NCI-H128 (cell line): ENCODE results near the gene ABCC8.

Experiments used
- DNase-seq: peaks from one replicate; lab custom pipeline; 2025; ENCODE audit not compliant: unreplicated experiment; lab: John Stamatoyannopoulos, UW

ABCC8 gene

GRCh38 chr11:17406082-17406817 is 70.4 kb downstream of the ABCC8 start:
- no peak for DNase-seq

- DNase-seq: no peak
Observed at GRCh38 chr11:17405232-17406005, 71.2 kb downstream of the ABCC8 start.

DNA sequence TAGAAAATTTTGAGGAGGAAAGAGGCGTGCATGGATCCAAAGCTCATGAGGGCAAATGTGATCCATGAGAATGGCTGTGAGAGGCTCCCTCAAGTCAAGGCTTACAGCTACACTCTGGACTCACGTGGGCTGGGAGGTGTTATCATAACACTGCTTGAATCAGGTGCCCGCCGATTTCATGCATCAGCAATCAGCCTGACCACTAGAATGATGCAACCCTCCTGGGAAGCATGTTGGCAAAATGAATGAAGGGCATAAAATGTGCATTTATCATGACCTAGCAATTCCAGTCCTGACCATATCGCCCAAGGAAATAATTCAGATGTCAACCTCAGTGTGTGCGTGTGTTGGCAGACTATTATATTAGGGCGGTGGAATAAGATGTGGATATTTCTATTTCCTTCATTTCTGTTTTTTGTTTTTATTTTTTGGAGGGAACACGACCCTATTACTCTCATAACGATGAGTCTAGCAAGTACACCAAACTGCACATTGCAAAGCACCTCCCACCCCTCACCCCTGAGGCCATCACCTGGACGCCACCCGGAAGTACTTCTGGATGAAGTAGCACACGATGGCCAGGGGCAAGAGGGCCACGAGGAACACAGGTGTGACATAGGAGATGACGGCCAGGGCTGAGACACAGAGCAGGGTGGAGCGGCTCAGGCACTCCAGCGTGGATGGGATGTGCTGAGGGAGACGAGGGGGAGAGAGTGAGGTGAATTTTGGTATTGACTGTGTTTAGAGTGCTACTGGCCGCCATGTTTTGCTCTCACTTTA is 72.5 kb downstream of the ABCC8 start:
- no peak for DNase-seq

- DNase-seq: no peak
Observed at GRCh38 chr11:17402486-17402885, 74.2 kb downstream of the ABCC8 start.

GRCh38 chr11:17401841-17402240 is 74.8 kb downstream of the ABCC8 start:
- no peak for DNase-seq

DNA sequence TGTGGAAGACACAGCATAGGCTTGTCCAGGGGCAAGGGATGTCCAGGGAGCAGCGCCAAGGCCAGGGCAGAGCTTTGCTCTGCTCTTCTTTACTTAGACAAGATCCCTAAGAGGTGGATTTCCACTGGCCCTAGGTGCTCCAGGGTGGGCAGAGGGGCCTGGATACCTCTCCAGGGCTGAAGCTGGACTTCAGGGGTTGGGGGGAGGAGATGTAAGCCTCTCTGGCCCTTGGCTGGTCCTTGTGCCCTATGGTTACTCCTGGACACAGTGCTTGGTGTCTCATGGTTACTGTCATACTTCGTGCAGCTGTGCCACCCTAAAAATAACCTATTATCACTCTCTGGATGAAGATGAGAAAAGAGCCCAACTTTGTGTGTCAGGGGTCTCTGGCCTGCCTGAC is 75.3 kb downstream of the ABCC8 start:
- DNase-seq: no peak

GRCh38 chr11:17400048-17400775 is 76.4 kb downstream of the ABCC8 start:
- no peak for DNase-seq

GRCh38 chr11:17399236-17399635 is 77.4 kb downstream of the ABCC8 start:
- DNase-seq: no peak

GRCh38 chr11:17397311-17398002 is 79.2 kb downstream of the ABCC8 start:
- no peak for DNase-seq

DNA sequence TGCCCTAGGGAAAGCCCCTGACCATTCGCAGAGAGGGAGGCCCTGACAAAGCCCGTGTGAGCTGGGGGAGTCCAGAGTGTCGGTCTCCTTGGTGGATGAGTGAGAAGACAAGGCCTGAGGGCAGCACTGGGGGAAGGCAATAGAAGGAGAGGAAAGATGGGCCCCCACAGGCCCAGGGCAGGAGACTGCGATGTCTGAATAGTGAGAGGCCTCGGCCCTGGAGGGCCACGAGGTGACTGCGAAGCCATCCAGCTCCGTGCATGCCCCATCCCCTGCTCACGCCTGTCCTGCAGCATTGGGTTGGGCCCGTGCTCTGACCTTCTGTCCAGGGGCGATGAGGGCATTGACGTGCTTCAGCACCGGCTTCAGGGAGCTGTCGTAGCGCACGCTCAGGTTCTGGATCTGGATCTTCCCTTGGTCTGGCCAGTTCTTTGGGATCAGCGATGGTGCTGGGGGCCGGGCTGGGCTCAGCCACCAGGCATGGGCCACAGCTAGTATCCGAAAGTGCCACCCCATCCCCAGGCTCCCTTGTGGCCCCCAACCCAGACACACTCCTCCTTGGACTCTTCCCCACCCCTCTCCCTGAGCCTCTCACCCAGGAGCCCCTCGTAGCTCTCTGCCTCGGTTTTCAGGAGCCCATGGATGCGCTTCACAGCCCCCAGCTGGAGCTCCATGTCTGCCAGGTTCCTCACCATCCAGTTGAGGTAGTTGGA is 79.9 kb downstream of the ABCC8 start:
- DNase-seq: no peak

GRCh38 chr11:17395978-17396377 is 80.7 kb downstream of the ABCC8 start:
- DNase-seq: no peak

GRCh38 chr11:17395554-17395961 is 81.1 kb downstream of the ABCC8 start:
- no peak for DNase-seq

GRCh38 chr11:17394743-17395390 is 81.8 kb downstream of the ABCC8 start:
- no peak for DNase-seq

- no peak for DNase-seq
Observed at GRCh38 chr11:17393472-17393871, 83.2 kb downstream of the ABCC8 start.

DNA sequence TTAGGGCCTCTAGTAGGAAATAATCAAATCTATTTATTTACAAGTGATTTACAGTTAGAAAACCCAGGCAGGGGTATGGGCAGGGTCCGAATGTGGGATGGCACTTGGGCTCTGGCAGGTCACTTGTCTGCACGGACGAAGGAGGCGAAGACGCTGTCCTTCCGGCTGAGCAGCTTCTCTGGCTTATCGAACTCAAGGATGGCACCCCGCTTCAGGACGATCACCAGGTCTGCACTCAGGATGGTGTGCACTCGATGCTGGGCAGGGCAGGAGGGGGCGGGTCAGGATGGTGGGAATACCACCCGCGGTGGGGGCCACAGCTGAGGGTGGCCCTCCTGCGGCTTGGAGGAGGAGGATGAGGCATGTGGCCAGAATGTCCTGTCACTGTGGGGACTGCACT is 83.8 kb downstream of the ABCC8 start:
- DNase-seq: no peak

- DNase-seq: no peak
Observed at GRCh38 chr11:17391493-17392355, 84.9 kb downstream of the ABCC8 start.

- DNase-seq: no peak
Observed at GRCh38 chr11:17389957-17390649, 86.5 kb downstream of the ABCC8 start.
